Measurements from ENCODE around the gene ZNF618.

GRCh38 chr9:114035845-114036801, 160.0 kb downstream of the ZNF618 start:
- TF ChIP-seq POLR2A (IDR thresholded peaks at IDR 0.05): no peak
- TF ChIP-seq, protein P1, sequence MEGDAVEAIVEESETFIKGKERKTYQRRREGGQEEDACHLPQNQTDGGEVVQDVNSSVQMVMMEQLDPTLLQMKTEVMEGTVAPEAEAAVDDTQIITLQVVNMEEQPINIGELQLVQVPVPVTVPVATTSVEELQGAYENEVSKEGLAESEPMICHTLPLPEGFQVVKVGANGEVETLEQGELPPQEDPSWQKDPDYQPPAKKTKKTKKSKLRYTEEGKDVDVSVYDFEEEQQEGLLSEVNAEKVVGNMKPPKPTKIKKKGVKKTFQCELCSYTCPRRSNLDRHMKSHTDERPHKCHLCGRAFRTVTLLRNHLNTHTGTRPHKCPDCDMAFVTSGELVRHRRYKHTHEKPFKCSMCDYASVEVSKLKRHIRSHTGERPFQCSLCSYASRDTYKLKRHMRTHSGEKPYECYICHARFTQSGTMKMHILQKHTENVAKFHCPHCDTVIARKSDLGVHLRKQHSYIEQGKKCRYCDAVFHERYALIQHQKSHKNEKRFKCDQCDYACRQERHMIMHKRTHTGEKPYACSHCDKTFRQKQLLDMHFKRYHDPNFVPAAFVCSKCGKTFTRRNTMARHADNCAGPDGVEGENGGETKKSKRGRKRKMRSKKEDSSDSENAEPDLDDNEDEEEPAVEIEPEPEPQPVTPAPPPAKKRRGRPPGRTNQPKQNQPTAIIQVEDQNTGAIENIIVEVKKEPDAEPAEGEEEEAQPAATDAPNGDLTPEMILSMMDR (IDR thresholded peaks at IDR 0.05): no peak

All from ovary (tissue), 3 donors.